Memory B cell (primary cell): ENCODE data around the gene CRYZ.
"Not testable (repeated sequence)": the region's sequence is repeated elsewhere in the genome, so short reads cannot be mapped to it uniquely, and the experiment has no call there.

Experiments
- ATAC-seq: fragments of 150-1000 bp; cut with Tn5 transposase; 2 replicates; pipeline ENCODE4 v1.10.0; 2021; ENCODE audit warnings: low read depth, mild to moderate bottlenecking, moderate library complexity
- DNase-seq, 2 donors: peaks; one replicate each; pipeline ENCODE4 v3.0.0; 2022; ENCODE audit warnings: low spot score in 2 of 2
- H3K27ac Mint-ChIP-seq: one replicate; pipeline ENCODE4 v1.8.0; 2022; ENCODE audit warnings: mild to moderate bottlenecking, moderate library complexity, mixed read lengths
- H3K27me3 Mint-ChIP-seq: one replicate; pipeline ENCODE4 v1.8.0; 2022; ENCODE audit warnings: mixed read lengths
- H3K36me3 Mint-ChIP-seq: one replicate; pipeline ENCODE4 v1.8.0; 2022; ENCODE audit warnings: mild to moderate bottlenecking, mixed read lengths
- H3K4me1 Mint-ChIP-seq: one replicate; pipeline ENCODE4 v1.8.0; 2022; ENCODE audit warnings: mixed read lengths
- H3K4me3 Mint-ChIP-seq: one replicate; pipeline ENCODE4 v1.8.0; 2022; ENCODE audit warnings: mild to moderate bottlenecking, moderate library complexity, mixed read lengths
- H3K9me3 Mint-ChIP-seq: one replicate; pipeline ENCODE4 v1.8.0; 2022; ENCODE audit warnings: mixed read lengths

The CRYZ gene

GRCh38 chr1:74681851-74682250 lies 51.0 kb downstream of the CRYZ start:
- DNase-seq (no peak), ATAC-seq (no peak)
- Mint-ChIP-seq H3K27ac (no peak overlapping the region), H3K36me3 (no peaks in the 10 kb centered on the region), H3K4me3 (no peak overlapping the region), H3K27me3 (no peaks in the 10 kb centered on the region), H3K9me3 (no peaks in the 10 kb centered on the region), H3K4me1 (peaks cover 9% of the 10 kb centered on the region)

- ATAC-seq = peak; percentile 70
These were observed 51.4 kb downstream of the CRYZ start for GRCh38 chr1:74681449-74681848.

GRCh38 chr1:74681001-74681400 lies 51.8 kb downstream of the CRYZ start:
- no peak overlapping the region for H3K27ac Mint-ChIP-seq
- H3K27me3 Mint-ChIP-seq = no peaks in the 10 kb centered on the region
- no peak for DNase-seq
- H3K9me3 Mint-ChIP-seq = no peaks in the 10 kb centered on the region
- no peaks in the 10 kb centered on the region for H3K36me3 Mint-ChIP-seq
- peak overlapping the region; percentile 4 for H3K4me3 Mint-ChIP-seq
- ATAC-seq = no peak
- H3K4me1 Mint-ChIP-seq = peaks cover 9% of the 10 kb centered on the region

More at GRCh38 chr1:74681449-74681848, 51.4 kb downstream of the CRYZ start:
- H3K36me3 Mint-ChIP-seq = no peaks in the 10 kb centered on the region
- no peaks in the 10 kb centered on the region for H3K9me3 Mint-ChIP-seq
- no peak for DNase-seq
- no peak overlapping the region for H3K4me3 Mint-ChIP-seq
- no peaks in the 10 kb centered on the region for H3K27me3 Mint-ChIP-seq
- H3K4me1 Mint-ChIP-seq = peaks cover 9% of the 10 kb centered on the region
- no peak overlapping the region for H3K27ac Mint-ChIP-seq

GRCh38 chr1:74679811-74680210 lies 53.0 kb downstream of the CRYZ start:
- H3K27ac Mint-ChIP-seq = no peak overlapping the region
- H3K36me3 Mint-ChIP-seq = no peaks in the 10 kb centered on the region
- ATAC-seq (no peak), DNase-seq (no peak)
- H3K4me3 Mint-ChIP-seq = no peak overlapping the region
- H3K4me1 Mint-ChIP-seq = peaks cover 9% of the 10 kb centered on the region
- H3K27me3 Mint-ChIP-seq = no peaks in the 10 kb centered on the region
- H3K9me3 Mint-ChIP-seq = no peaks in the 10 kb centered on the region

- no peaks in the 10 kb centered on the region for H3K36me3 Mint-ChIP-seq
- no peak overlapping the region for H3K27ac Mint-ChIP-seq
- no peak for DNase-seq
- no peaks in the 10 kb centered on the region for H3K9me3 Mint-ChIP-seq
- H3K4me1 Mint-ChIP-seq = peaks cover 23% of the 10 kb centered on the region
- no peak for ATAC-seq
- no peak overlapping the region for H3K4me3 Mint-ChIP-seq
- H3K27me3 Mint-ChIP-seq = no peaks in the 10 kb centered on the region
These were observed 54.9 kb downstream of the CRYZ start for GRCh38 chr1:74677926-74678325.

- no peak for DNase-seq
- peak; percentile 61 for ATAC-seq
- H3K9me3 Mint-ChIP-seq = peaks cover 5% of the 10 kb centered on the region
- H3K27me3 Mint-ChIP-seq = peaks cover 3% of the 10 kb centered on the region
- peaks cover 1% of the 10 kb centered on the region for H3K36me3 Mint-ChIP-seq
- H3K27ac Mint-ChIP-seq = no peak overlapping the region
- peaks cover 15% of the 10 kb centered on the region for H3K4me1 Mint-ChIP-seq
- H3K4me3 Mint-ChIP-seq = peak overlapping the region; percentile 77
These were observed 58.4 kb downstream of the CRYZ start for GRCh38 chr1:74674278-74675048.

- Mint-ChIP-seq H3K27me3 (peaks cover 5% of the 10 kb centered on the region), H3K36me3 (peaks cover 1% of the 10 kb centered on the region), H3K4me3 (peak within 1 kb of the TSS; percentile 77), H3K9me3 (peaks cover 7% of the 10 kb centered on the region), H3K27ac (no peak within 1 kb of the TSS), H3K4me1 (peaks cover 15% of the 10 kb centered on the region)
- DNase-seq (peak in 1 of 2 donors; percentile 13), ATAC-seq (peak; percentile 47)
These were observed 59.3 kb downstream of the CRYZ start, which contains the start of gene ERICH3 for GRCh38 chr1:74673351-74674111. ERICH3 (minus strand) TSS chr1:74673792; CDS start chr1:74673519, 273 bp downstream.

- ATAC-seq, H3K27me3 Mint-ChIP-seq, H3K4me3 Mint-ChIP-seq, H3K36me3 Mint-ChIP-seq, H3K27ac Mint-ChIP-seq, DNase-seq, H3K9me3 Mint-ChIP-seq: not testable (repeated sequence)
- H3K4me1 Mint-ChIP-seq = peaks cover 15% of the 10 kb centered on the region
These were observed 62.0 kb downstream of the CRYZ start for GRCh38 chr1:74670866-74671265.
